Colon (tissue), 2 donors: ENCODE measurements around the gene MRPL43.
"Not testable (repeated sequence)": the region's sequence is repeated elsewhere in the genome, so short reads cannot be mapped to it uniquely, and the experiment has no call there.

Experiments
- FAIRE-seq: peaks from 2 replicates; lab custom pipeline; 2012; peaks lifted over from hg19 to GRCh38; lab: Jason Lieb, UNC
- donor health status: control.
- donor health status: control.

Gene MRPL43

DNA sequence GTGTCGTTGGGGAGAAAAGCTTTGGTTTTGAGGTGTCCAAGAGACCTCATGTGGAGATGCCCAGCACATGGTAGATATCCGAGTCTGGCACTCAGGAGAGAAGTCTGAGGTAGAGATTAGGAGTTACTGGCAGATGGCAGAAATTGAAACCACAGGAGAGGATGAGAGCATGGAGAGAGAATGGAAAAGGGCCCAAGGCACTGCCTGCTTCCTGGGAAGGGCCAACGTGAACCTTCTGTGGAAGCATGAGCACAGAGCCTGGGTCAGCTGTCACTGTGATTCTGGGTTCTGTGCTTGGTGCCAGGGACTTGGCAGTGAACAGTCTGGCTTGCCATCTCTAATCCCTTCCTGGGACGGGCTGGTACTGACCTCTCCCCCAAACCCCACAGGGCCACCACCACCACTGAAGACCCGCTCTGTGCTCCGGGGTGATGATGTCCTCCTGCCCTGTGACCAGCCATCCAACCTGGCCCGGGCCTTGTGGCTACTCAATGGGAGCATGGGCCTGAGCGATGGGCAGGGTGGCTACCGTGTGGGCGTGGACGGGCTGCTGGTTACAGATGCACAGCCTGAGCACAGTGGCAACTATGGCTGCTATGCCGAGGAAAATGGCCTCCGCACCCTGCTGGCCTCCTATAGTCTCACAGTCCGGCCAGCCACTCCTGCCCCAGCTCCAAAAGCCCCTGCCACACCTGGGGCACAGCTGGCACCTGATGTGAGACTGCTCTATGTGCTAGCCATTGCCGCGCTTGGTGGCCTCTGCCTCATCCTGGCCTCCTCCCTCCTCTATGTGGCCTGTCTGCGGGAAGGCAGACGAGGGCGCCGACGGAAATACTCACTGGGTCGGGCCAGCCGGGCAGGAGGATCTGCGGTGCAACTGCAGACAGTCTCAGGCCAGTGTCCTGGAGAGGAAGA is 4.1 kb downstream of the MRPL43 start:
- no peak for FAIRE-seq

DNA sequence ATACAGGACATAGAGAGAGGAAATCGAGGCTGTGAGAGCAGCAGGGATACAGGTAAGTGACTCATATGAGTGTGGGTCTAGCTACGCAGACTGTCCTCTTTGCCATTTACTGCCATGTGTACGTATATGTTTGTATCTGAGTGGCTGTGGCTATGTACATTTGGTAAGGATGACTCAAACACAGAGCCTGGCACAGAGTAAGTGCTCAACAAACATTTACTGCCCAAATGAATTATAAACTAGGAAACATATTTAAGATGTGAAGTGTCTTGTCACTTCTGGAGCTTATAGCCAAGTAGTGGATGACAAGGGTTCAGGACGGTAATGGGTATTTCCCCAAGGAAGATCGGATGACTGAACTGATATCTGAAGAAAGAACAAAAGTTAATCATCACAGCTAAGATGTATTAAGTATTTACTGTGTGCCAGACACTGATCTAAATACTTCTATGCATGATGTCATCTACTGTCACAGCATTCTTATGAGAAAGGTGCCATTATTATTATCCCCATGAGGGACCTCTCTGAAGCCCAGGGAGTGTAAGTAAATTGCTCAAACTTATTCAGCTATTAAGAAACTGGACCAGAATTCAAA is 6.0 kb downstream of the MRPL43 start:
- FAIRE-seq = no peak

DNA sequence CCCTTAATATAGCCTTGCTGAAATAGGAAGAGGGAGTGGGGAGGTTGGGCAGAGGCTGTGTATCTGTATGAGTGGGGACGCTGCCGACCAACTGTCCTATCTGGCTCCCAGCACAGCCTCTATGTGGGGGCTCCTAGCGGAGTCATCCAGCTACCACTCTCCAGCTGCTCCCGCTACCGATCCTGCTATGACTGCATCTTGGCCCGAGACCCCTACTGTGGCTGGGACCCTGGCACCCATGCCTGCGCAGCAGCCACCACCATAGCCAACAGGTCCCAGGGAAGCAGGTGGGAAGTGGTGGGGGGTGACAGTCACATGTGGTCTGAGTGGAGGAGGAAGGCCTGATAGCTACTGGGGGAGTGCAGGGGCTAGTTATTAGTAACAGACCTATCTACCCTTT is 6.6 kb downstream of the MRPL43 start:
- FAIRE-seq = no peak

DNA sequence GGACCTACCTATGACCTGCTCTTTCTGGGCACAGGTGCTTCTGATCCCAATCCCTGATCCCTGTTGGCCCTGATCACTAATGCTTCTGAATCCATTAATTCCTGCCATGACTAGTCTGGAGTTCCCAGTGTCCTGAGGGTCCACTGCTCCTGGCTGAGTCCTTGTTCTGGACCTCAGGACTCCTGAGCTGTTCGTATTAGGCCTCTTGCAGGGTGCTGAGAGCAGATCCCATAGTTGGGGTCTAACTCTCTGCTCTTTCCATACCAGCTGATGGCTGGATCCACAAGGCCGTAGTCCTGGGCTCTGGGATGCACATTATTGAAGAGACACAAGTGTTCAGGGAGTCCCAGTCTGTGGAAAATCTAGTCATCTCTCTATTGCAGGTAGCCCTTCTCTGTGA is 7.0 kb downstream of the MRPL43 start:
- no peak for FAIRE-seq

DNA sequence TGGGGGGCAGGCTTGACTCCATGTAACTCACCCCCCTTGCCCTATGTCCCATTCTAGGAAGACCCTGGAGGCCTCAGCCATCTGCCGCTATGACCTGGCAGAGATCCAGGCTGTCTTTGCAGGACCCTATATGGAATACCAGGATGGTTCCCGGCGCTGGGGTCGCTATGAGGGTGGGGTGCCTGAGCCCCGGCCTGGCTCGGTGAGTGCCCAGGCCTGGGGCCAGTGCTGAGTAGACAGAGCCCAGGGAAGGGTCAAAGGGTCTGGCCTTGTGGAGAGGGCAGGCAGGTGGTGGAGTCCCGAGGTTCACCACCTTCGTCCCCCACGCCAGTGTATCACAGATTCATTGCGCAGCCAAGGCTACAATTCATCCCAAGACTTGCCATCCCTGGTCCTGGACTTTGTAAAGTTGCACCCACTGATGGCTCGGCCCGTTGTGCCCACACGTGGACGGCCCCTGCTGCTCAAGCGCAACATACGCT is 7.5 kb downstream of the MRPL43 start:
- no peak for FAIRE-seq

GRCh38 chr10:100978901-100979195 is 8.4 kb downstream of the MRPL43 start:
- no peak for FAIRE-seq

GRCh38 chr10:100978121-100978900 is 9.0 kb downstream of the MRPL43 start:
- FAIRE-seq = no peak

DNA sequence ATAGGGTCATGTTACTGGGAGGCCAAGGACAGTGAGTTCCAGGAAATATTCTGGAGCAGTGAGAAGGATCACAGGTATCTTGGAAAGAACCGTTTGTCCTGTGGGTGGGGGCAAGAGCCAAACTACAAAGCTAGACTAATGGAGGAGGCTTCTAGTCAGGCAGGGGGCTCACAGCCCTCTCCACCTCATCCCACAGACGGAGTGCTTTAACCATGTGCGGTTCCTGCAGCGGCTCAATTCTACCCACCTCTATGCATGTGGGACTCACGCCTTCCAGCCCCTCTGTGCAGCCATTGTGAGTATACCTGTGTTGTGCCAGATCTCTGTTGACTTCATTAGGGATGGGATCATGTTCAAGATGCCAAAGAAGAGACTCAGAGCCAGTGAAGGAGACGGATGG is 9.9 kb downstream of the MRPL43 start:
- no peak for FAIRE-seq

DNA sequence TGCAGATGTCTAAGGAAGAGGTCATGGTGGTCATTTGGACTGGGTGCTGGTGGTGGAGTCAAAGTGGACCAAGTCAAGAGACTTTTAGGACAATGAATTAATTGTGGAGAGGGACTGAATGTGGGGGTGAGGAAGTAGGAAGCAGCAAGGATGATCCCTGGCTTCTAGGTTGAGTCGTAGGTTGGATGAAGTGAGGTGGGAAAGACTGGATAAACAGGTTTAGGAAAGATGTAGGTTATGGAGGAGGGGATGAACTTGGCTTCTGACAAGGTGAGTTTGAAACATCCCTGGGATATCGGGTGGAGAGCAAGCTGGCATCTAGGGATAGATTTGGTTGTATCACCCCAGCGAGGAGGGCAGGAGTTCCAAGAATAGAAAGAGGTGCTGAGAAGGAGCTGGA is 10.4 kb downstream of the MRPL43 start:
- no peak for FAIRE-seq

DNA sequence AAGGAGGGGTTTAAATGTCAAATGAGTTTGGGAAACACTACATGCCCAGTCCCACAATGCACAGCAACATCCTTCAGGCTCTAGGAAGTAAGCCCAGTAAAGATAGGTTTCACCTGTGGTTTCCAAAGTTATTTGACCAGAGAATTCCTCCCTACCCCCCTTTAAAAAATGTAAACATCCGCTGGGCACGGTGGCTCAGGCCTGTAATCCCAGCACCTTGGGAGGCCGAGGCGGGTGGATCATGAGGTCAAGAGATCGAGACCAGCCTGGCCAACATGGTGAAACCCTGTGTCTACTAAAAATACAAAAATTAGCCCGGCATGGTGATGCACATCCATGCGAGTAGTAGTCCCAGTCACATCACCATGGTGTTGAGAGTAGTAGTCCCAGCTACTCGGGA is 11.9 kb downstream of the MRPL43 start:
- not testable (repeated sequence) for FAIRE-seq

- FAIRE-seq = no peak
These were observed 14.3 kb downstream of the MRPL43 start for GRCh38 chr10:100972904-100973535.

- FAIRE-seq = no peak
These were observed 15.0 kb downstream of the MRPL43 start for GRCh38 chr10:100972115-100972903.

DNA sequence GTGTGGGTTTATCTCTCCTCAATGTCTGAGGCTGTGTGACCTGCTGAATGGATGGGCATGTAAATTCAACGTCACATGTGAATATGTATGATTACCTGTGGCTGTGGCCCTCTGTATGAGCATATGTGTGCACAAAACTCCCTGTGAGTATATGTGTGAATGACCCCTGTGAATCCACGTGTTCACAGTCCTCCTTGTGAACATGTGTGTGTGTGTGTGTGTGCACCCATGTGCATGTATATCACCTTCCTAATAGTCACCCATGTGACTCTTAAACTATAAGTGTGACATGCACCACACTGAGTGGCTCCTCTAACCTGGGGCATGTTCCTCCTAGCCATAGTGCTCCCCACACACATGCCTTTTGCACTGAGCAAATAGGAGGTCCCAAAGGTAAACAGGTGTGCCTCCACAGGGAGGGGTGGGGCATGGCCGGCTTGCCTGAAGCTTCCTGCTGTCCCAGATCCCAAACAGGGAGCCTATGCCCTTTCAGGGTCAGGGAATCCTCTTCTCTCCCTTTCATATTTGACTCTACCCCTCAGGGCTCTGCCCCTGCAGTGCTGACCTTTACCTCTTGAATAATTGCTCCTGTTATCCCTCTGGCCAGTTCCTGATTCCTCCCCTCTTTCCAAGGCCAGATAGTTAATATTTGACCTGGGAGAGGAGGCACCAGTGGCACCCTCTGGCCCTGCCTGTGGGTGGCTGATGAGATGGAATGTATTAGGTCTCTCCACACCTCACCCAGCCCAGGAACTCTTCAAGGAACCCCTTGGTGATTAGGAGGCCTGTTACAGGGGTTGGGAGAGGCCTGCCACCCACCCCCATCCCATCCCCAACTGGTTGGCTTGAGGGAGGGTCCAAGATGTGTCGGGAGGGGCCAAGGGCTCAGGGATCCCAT is 16.1 kb downstream of the MRPL43 start:
- no peak for FAIRE-seq

DNA sequence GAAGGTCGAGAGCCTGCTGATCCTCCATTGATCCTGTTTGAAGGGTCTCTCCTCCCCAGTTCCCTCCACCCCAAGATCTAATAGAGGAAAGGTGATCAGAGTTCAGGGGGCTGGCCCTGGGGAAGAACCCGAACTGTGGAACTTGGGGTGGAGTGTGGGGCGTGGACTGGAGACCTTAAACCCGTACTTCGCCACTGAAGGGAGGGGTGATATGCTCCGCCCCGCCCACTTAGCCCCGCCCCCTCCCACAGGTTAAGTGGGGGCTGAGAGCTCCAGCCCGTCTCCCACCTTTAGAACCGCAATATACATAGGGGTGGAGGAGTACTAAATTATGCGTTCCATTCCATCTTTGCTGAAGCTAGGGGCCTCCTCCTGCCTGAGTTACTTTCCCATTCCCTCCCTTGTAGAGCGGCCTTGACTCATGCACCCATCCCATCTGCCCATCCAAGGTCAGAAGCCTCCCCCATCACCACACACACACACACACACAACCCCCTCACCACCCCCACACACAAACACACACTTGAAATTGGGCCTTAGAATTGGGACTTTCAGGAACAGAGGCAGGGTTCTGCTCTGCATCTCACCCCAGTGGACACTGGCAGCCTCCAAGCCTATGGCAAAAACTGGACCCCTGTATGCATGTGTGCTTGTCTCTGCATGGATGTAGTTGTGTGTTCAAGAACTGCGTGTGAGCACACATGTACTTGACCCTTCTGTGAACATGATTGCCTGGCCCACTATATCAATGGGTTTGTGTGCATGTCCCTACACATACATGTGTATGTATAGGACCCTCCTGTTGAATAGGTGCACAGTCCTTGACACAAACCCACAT is 17.0 kb downstream of the MRPL43 start:
- no peak for FAIRE-seq

DNA sequence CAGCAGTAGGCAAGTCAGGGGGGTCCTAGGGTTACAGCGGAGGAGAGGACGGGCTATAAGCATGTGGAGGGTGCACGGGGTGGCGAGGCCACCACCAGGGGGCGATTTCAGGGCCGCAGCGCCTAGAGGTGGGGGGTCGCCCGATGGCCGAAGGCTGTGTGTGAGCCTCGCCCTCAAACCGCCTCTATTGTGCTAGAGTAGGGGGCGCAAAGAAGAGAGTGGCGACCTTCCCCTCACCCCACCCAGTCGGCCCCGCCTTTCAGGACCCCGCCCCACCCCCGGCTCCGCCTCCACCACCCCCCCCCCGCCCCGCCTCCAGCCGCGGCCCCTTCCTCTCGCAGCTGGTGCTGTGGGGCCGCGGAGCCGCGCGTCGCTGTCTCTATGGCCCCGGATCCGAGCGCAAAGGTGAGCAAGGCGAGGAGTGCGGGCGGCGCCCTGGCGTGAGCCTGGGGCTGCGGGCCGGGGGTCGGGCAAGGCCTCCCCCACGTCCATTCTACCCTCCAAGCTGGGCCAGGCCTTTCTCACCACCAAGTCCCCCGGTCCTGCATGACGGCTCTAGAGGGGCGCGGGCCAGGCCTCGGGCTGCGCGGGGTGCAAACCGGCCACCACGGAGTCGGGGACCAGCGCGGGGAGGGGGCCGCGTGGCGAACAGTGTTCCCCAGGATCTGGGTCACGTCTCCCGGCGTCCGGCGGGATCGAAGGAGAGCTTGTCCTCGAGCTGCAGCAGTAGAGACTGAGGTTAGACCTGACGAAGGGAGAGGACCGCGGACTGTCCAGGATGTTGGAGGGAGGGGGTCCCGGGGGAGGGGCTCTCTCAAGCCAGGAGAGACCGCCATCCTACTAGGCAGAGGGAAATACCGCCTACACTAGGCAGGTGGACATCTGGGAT is 17.9 kb downstream of the MRPL43 start, which contains the start of gene SEMA4G:
Gene SEMA4G (plus strand): TSS at position 318 of the 889 bp plus-strand sequence. CDS start 3,409 bp downstream, outside the sequence.
- FAIRE-seq = no peak

DNA sequence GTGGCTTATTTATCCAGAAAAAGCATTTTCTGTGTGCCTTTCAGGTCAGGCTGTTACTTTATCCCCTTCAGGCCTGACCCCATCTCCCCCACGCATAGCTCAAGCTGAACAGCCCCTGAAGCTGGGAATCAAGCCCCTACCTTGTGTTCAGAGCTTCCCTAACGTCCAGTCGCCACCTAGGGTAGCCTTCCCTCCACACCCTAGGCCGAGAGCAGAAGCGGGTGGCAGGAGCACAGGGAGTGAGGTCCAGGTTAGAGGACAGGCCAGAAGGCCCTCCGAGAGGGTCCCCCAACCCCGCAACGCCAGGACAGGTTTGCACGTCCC is 18.5 kb downstream of the MRPL43 start:
- FAIRE-seq = no peak

GRCh38 chr10:100968062-100968736 is 19.1 kb downstream of the MRPL43 start:
- no peak for FAIRE-seq

- FAIRE-seq = no peak
These were observed 20.0 kb downstream of the MRPL43 start for GRCh38 chr10:100967332-100967731.
